Vagina (tissue), 2 donors: ENCODE measurements around the gene LHPP. TPM values are rescaled to one million over a fixed set of nuclear protein-coding genes. Genes with fewer than 3 reads are reported as not detected.

Experiments used
- DNase-seq, 2 donors: peaks; one replicate each; pipeline ENCODE4 v3.0.0-alpha.2; 2017; ENCODE audit errors: extremely low spot score in 2 of 2
- H3K27ac ChIP-seq: fragments of 200-600 bp; sonication (generic); one replicate; pipeline ENCODE4 v1.5.1; 2019
- H3K27me3 ChIP-seq: fragments of 200-600 bp; sonication (generic); one replicate; pipeline ENCODE4 v1.5.1; 2019
- H3K36me3 ChIP-seq, 2 donors: fragments of 200-600 bp; sonication (generic); one replicate each; pipeline ENCODE4 v1.5.1; 2017 to 2019
- H3K4me1 ChIP-seq: fragments of 200-600 bp; sonication (generic); one replicate; pipeline ENCODE4 v1.5.1; 2019
- H3K4me3 ChIP-seq, 2 donors: fragments of 200-600 bp; sonication (generic); 1 replicate in 1 of 2; 2 replicates in 1 of 2; pipeline ENCODE4 v1.5.1; 2016 to 2019
- H3K9me3 ChIP-seq: fragments of 200-600 bp; sonication (generic); one replicate; pipeline ENCODE4 v1.5.1; 2019
- POLR2A ChIP-seq, 2 donors: fragments of 450-650 bp; IDR thresholded peaks; one replicate each; pipeline ENCODE4 v1.6.1; 2017; ENCODE audit warnings: antibody characterized with exemption in 2 of 2, mild to moderate bottlenecking in 2 of 2, moderate library complexity in 2 of 2
- POLR2AphosphoS5 ChIP-seq, 2 donors: sonication (generic); formaldehyde crosslinking; IDR thresholded peaks; one replicate each; pipeline ENCODE4 v1.9.0; 2017; ENCODE audit warnings: antibody characterized with exemption in 2 of 2, mild to moderate bottlenecking in 2 of 2, low read depth in 1 of 2; ENCODE audit not compliant: insufficient read depth in 1 of 2
- intact Hi-C: fragments of 100-400 bp; cut with DNase I; formaldehyde crosslinking; loops from one replicate; pipeline ENCODE4 v1.15.1; 2023
- total RNA-seq: library from RNA; depleted of rRNA; stranded (reverse); fragments of >200 nt; gene quantifications from one replicate; pipeline ENCODE4 v1.2.3, GENCODE V29; 2016
- TF ChIP-seq, protein P1 (sequence below), 3 experiments: fragments of 450-650 bp in 2 of 3; fragments of 200-600 bp in 1 of 3; sonication (generic) in 1 of 3; IDR thresholded peaks; one replicate each; pipeline ENCODE4 v1.5.1; 2017 to 2019; ENCODE audit warnings: antibody characterized with exemption in 3 of 3, mild to moderate bottlenecking in 2 of 3, moderate library complexity in 2 of 3

The LHPP gene
- total RNA-seq, 1 donor from 2014 or later, result 20.1 TPM

DNA sequence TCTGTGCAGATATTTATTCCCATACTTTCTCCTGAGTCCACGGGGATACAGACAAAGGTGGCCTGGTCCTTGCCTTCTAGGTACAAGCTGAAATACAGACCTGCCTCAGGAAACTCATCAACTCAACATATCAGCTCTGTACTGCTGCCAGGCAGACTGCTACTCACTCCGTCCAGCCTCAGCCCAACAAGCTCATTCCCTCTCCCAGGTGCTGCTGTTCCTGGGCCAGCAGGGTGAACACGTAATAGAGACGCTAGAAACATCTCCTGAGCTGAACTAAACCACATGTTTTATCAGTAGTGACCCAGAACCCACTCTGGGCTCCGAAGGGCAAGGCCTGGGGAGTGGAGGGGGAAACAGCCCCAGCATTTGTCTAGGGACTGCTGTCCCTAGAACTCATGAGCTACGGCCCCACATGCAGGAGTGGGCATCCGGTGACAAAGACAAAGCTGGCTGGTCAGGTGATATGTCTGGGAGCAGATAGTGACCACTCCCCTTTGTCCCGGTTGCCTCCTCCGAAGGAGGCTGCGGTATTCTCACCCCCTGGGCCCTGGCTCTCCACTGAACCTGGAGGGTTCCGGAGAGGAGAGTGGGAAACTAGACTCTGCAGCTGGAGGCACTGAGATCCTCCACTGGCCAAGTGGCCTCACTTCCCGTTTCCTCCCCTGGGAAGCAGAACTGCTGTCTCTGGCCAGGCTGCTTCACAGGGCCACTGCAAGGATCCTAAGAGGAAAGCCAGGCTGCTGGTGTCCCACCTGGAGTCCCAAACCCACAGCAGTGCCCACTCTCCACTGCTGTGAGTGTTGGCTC lies 166.4 kb downstream of the LHPP start:
- Histone ChIP-seq H3K4me1 (peaks cover 89% of the 10 kb centered on the region), H3K36me3 (no peaks in the 10 kb centered on the region), H3K4me3 (no peak overlapping the region), H3K27ac (peak overlapping the region; percentile 20), H3K27me3 (no peaks in the 10 kb centered on the region), H3K9me3 (no peaks in the 10 kb centered on the region)
- DNase-seq, result no peak
- intact Hi-C loops, result no loop called here
- TF ChIP-seq POLR2A (IDR thresholded peaks at IDR 0.05) (no peak), POLR2AphosphoS5 (IDR thresholded peaks at IDR 0.05; ENCODE audit: insufficient read depth in 1 of 2, low read depth in 1 of 2) (no peak)
- TF ChIP-seq, protein P1, sequence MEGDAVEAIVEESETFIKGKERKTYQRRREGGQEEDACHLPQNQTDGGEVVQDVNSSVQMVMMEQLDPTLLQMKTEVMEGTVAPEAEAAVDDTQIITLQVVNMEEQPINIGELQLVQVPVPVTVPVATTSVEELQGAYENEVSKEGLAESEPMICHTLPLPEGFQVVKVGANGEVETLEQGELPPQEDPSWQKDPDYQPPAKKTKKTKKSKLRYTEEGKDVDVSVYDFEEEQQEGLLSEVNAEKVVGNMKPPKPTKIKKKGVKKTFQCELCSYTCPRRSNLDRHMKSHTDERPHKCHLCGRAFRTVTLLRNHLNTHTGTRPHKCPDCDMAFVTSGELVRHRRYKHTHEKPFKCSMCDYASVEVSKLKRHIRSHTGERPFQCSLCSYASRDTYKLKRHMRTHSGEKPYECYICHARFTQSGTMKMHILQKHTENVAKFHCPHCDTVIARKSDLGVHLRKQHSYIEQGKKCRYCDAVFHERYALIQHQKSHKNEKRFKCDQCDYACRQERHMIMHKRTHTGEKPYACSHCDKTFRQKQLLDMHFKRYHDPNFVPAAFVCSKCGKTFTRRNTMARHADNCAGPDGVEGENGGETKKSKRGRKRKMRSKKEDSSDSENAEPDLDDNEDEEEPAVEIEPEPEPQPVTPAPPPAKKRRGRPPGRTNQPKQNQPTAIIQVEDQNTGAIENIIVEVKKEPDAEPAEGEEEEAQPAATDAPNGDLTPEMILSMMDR (IDR thresholded peaks at IDR 0.05), result no peak

DNA sequence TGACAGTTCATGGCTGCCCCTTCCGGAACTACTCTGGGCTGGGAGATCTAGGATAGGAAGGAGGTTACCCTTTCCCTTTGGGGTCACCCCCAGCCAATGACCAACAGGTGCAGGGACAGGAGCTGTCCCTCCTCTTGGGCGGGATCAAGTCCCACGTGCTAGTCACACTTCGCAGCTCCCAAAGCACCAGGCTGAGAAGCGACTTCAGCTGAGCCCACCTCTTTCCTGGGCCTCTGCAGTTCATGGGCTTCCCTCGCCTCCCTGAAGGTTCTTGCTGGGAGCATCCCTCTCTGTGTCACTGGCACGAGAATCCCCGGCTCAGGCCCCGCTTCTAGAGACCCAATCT lies 167.0 kb downstream of the LHPP start:
- H3K27ac ChIP-seq, result peak overlapping the region; percentile 20
- no peaks in the 10 kb centered on the region for H3K27me3 ChIP-seq
- H3K9me3 ChIP-seq, result no peaks in the 10 kb centered on the region
- no peaks in the 10 kb centered on the region for H3K36me3 ChIP-seq
- H3K4me1 ChIP-seq, result peaks cover 89% of the 10 kb centered on the region
- intact Hi-C loops, result no loop called here
- TF ChIP-seq, protein P1 (IDR thresholded peaks at IDR 0.05), result no peak
- TF ChIP-seq POLR2A (IDR thresholded peaks at IDR 0.05), result no peak
- no peak for TF ChIP-seq POLR2AphosphoS5 (IDR thresholded peaks at IDR 0.05; ENCODE audit: insufficient read depth in 1 of 2, low read depth in 1 of 2)
- H3K4me3 ChIP-seq, result no peak overlapping the region
- no peak for DNase-seq

DNA sequence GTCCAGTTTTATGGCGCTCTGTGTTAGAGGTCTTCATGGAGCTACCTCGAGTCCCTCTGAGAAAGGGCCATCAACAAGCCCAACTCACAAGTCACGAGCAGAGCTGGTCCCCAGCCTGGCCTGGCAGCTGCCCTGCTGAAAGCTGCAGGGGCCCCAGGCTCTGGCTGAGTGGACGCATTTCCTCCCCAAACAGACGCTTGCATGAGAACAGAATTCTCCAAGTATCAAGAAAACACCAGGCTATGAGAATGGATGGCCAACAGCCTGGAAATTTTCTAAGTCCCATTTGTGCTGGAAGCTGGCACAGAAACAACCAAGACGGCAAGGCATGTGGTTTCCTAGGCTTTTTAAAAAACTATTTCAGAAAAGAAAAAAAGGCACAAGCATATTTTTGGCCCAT lies 167.8 kb downstream of the LHPP start:
- intact Hi-C loops, result no loop called here
- Histone ChIP-seq H3K27me3 (no peaks in the 10 kb centered on the region), H3K9me3 (no peaks in the 10 kb centered on the region), H3K36me3 (no peaks in the 10 kb centered on the region), H3K27ac (peak overlapping the region; percentile 60), H3K4me1 (peaks cover 86% of the 10 kb centered on the region), H3K4me3 (no peak overlapping the region)
- TF ChIP-seq, protein P1 (IDR thresholded peaks at IDR 0.05), result no peak
- TF ChIP-seq POLR2A (IDR thresholded peaks at IDR 0.05) (no peak), POLR2AphosphoS5 (IDR thresholded peaks at IDR 0.05; ENCODE audit: insufficient read depth in 1 of 2, low read depth in 1 of 2) (no peak)
- DNase-seq, result no peak

GRCh38 chr10:124629842-124630241 lies 168.2 kb downstream of the LHPP start:
- DNase-seq, result no peak
- H3K27ac ChIP-seq, result peak overlapping the region; percentile 60
- H3K4me3 ChIP-seq, result no peak overlapping the region
- peaks cover 82% of the 10 kb centered on the region for H3K4me1 ChIP-seq
- TF ChIP-seq POLR2A (IDR thresholded peaks at IDR 0.05), result no peak
- no peak for TF ChIP-seq POLR2AphosphoS5 (IDR thresholded peaks at IDR 0.05; ENCODE audit: insufficient read depth in 1 of 2, low read depth in 1 of 2)
- TF ChIP-seq, protein P1 (IDR thresholded peaks at IDR 0.05), result no peak
- H3K27me3 ChIP-seq, result no peaks in the 10 kb centered on the region
- no peaks in the 10 kb centered on the region for H3K36me3 ChIP-seq
- H3K9me3 ChIP-seq, result no peaks in the 10 kb centered on the region
- intact Hi-C loops, result no loop called here

DNA sequence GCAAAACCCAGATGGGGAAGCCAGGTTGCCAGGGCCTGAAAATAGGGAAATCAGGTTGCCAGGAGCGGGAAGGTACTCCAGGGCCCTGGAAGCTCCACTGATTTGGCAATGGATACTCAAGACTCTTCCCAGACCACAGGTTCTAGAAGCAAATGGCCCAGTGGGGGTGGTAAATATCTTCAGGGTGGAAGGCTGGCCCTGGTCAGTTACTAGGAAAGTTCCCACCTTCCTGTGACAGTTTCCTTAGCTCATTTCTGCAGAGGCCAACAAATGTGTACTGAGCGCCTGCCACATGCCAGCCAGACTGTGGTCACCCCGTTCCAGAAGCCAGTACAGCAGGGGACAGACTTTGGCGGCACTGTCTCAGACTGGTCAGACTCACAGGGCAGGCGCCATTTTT lies 168.9 kb downstream of the LHPP start:
- Histone ChIP-seq H3K4me3 (no peak overlapping the region), H3K27me3 (no peaks in the 10 kb centered on the region), H3K27ac (peak overlapping the region; percentile 60), H3K9me3 (no peaks in the 10 kb centered on the region), H3K36me3 (no peaks in the 10 kb centered on the region), H3K4me1 (peaks cover 75% of the 10 kb centered on the region)
- no peak for DNase-seq
- intact Hi-C loops, result no loop called here
- TF ChIP-seq, protein P1 (IDR thresholded peaks at IDR 0.05), result no peak
- TF ChIP-seq POLR2A (IDR thresholded peaks at IDR 0.05) (no peak), POLR2AphosphoS5 (IDR thresholded peaks at IDR 0.05; ENCODE audit: insufficient read depth in 1 of 2, low read depth in 1 of 2) (no peak)
